Neural progenitor cell (in vitro differentiated cells): ENCODE results near the gene S100A10. TPM values are rescaled to one million over a fixed set of nuclear protein-coding genes. Genes with fewer than 3 reads are reported as not detected.

ENCODE experiments used
- DNase-seq: peaks from one replicate; pipeline ENCODE4 v3.0.0-alpha.2; 2016; ENCODE audit warnings: low spot score
- H2AFZ ChIP-seq: fragments of 200-600 bp; sonication (generic); replicated peaks from 2 replicates; pipeline ENCODE4 v1.6.1; 2016; ENCODE audit warnings: antibody characterized with exemption
- H3F3A ChIP-seq: fragments of 200-600 bp; sonication (generic); 2 replicates; pipeline ENCODE4 v1.6.1; 2016; ENCODE audit warnings: antibody characterized with exemption, low read depth
- H3K27ac ChIP-seq: fragments of 200-600 bp; sonication (generic); 2 replicates; pipeline ENCODE4 v1.5.1; 2016; ENCODE audit warnings: mild to moderate bottlenecking
- H3K27me3 ChIP-seq: fragments of 200-600 bp; sonication (generic); 2 replicates; pipeline ENCODE4 v1.6.1; 2016; ENCODE audit warnings: mild to moderate bottlenecking, moderate library complexity
- H3K36me3 ChIP-seq: fragments of 200-600 bp; sonication (generic); 2 replicates; pipeline ENCODE4 v1.5.1; 2016
- H3K4me1 ChIP-seq: fragments of 200-600 bp; sonication (generic); 2 replicates; pipeline ENCODE4 v1.6.1; 2016; ENCODE audit warnings: mixed run types
- H3K4me2 ChIP-seq: fragments of 200-600 bp; sonication (generic); 2 replicates; pipeline ENCODE4 v1.6.1; 2016
- H3K4me3 ChIP-seq: fragments of 200-600 bp; sonication (generic); 2 replicates; pipeline ENCODE4 v1.5.1; 2016
- H3K79me2 ChIP-seq: fragments of 200-600 bp; sonication (generic); 2 replicates; pipeline ENCODE4 v1.6.1; 2016; ENCODE audit warnings: low read depth
- H3K9ac ChIP-seq: fragments of 200-600 bp; sonication (generic); 2 replicates; pipeline ENCODE4 v1.6.1; 2016
- H3K9me3 ChIP-seq: fragments of 200-600 bp; sonication (generic); 2 replicates; pipeline ENCODE4 v1.5.1; 2016; ENCODE audit warnings: low read depth
- H4K20me1 ChIP-seq: fragments of 200-600 bp; sonication (generic); 2 replicates; pipeline ENCODE4 v1.6.1; 2016; ENCODE audit warnings: low read depth
- H3K27ac Mint-ChIP-seq: 3 replicates; pipeline ENCODE4 v1.8.0; 2021; ENCODE audit warnings: mixed read lengths
- H3K27me3 Mint-ChIP-seq: 2 replicates; pipeline ENCODE4 v1.8.0; 2022; ENCODE audit warnings: low read depth, mild to moderate bottlenecking, inconsistent platforms, moderate library complexity, mixed read lengths; ENCODE audit not compliant: insufficient read depth
- H3K36me3 Mint-ChIP-seq: 3 replicates; pipeline ENCODE4 v1.8.0; 2021; ENCODE audit warnings: mixed read lengths
- H3K4me1 Mint-ChIP-seq: 3 replicates; pipeline ENCODE4 v1.8.0; 2021; ENCODE audit warnings: mixed read lengths
- H3K4me3 Mint-ChIP-seq: 3 replicates; pipeline ENCODE4 v1.8.0; 2021; ENCODE audit warnings: mild to moderate bottlenecking, moderate library complexity, mixed read lengths
- H3K9me3 Mint-ChIP-seq: 3 replicates; pipeline ENCODE4 v1.8.0; 2020; ENCODE audit warnings: mixed read lengths
- EZH2 ChIP-seq: fragments of 200-600 bp; sonication (generic); IDR thresholded peaks from 2 replicates; pipeline ENCODE4 v1.6.1; 2017; ENCODE audit warnings: antibody characterized with exemption, mild to moderate bottlenecking, moderate library complexity
- EZH2phosphoT487 ChIP-seq: fragments of 200-600 bp; sonication (generic); IDR thresholded peaks from 2 replicates; pipeline ENCODE4 v1.6.1; 2017; ENCODE audit warnings: antibody characterized with exemption
- total RNA-seq: library from RNA; depleted of rRNA; stranded (reverse); fragments of >200 nt; gene quantifications from 2 replicates; pipeline ENCODE4 v1.2.3, GENCODE V29; 2015; ENCODE audit warnings: low replicate concordance
- TF ChIP-seq, protein P1 (sequence below): fragments of 200-600 bp; sonication (generic); IDR thresholded peaks from 2 replicates; pipeline ENCODE4 v1.5.1; 2017; ENCODE audit warnings: antibody characterized with exemption, mild to moderate bottlenecking

Gene S100A10
- total RNA-seq, 1 donor from 2014 or later: 0.54 TPM

GRCh38 chr1:152013664-152014237, 20.1 kb upstream of the S100A10 start:
- H3K27ac ChIP-seq: no peak overlapping the region
- H2AFZ ChIP-seq: no peak overlapping the region
- H3F3A ChIP-seq: no peaks in the 10 kb centered on the region
- Mint-ChIP-seq H3K9me3 (no peaks in the 10 kb centered on the region), H3K4me1 (peaks cover 7% of the 10 kb centered on the region), H3K36me3 (no peaks in the 10 kb centered on the region), H3K27ac (no peak overlapping the region), H3K27me3 (peaks cover 4% of the 10 kb centered on the region), H3K4me3 (no peak overlapping the region)
- DNase-seq: peak; percentile 72
- H3K79me2 ChIP-seq: no peaks in the 10 kb centered on the region
- no peaks in the 10 kb centered on the region for H3K27me3 ChIP-seq
- no peak overlapping the region for H3K4me3 ChIP-seq
- H3K4me2 ChIP-seq: no peak overlapping the region
- no peaks in the 10 kb centered on the region for H3K9me3 ChIP-seq
- H3K9ac ChIP-seq: no peak overlapping the region
- H3K36me3 ChIP-seq: no peaks in the 10 kb centered on the region
- TF ChIP-seq EZH2phosphoT487 (no peak), EZH2 (no peak)
- TF ChIP-seq, protein P1, sequence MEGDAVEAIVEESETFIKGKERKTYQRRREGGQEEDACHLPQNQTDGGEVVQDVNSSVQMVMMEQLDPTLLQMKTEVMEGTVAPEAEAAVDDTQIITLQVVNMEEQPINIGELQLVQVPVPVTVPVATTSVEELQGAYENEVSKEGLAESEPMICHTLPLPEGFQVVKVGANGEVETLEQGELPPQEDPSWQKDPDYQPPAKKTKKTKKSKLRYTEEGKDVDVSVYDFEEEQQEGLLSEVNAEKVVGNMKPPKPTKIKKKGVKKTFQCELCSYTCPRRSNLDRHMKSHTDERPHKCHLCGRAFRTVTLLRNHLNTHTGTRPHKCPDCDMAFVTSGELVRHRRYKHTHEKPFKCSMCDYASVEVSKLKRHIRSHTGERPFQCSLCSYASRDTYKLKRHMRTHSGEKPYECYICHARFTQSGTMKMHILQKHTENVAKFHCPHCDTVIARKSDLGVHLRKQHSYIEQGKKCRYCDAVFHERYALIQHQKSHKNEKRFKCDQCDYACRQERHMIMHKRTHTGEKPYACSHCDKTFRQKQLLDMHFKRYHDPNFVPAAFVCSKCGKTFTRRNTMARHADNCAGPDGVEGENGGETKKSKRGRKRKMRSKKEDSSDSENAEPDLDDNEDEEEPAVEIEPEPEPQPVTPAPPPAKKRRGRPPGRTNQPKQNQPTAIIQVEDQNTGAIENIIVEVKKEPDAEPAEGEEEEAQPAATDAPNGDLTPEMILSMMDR: peak; percentile 70
- peaks cover 3% of the 10 kb centered on the region for H3K4me1 ChIP-seq
- H4K20me1 ChIP-seq: no peaks in the 10 kb centered on the region

DNA sequence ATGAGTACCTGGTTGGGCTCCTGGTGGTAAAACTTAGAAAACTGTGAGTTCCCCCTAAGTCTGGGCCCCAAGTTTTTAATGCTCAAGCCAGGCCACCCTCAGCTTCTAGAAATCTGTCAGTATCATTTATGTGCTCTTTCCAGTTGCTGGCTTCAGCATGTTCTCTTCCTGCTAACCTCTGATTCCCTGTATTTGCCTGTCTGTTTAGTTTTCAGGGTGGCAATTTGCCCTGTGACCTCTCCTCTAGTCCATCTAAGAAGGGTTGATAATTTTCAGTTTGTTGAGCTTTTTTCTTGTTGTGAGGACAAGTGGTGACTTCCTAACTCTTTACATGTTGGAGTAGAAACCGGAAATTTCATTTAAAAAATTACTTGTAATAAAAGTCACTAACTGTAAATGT, 16.0 kb upstream of the S100A10 start:
- H4K20me1 ChIP-seq: no peaks in the 10 kb centered on the region
- peaks cover 6% of the 10 kb centered on the region for H3K27me3 ChIP-seq
- peaks cover 3% of the 10 kb centered on the region for H3K4me1 ChIP-seq
- H3K36me3 Mint-ChIP-seq: no peaks in the 10 kb centered on the region
- no peak for DNase-seq
- H3K27me3 Mint-ChIP-seq: peaks cover 4% of the 10 kb centered on the region
- H3K27ac Mint-ChIP-seq: no peak overlapping the region
- H3K4me3 Mint-ChIP-seq: no peak overlapping the region
- TF ChIP-seq, protein P1: no peak
- TF ChIP-seq EZH2phosphoT487 (no peak), EZH2 (no peak)
- H3K36me3 ChIP-seq: no peaks in the 10 kb centered on the region
- H3K9me3 Mint-ChIP-seq: no peaks in the 10 kb centered on the region
- H3K9ac ChIP-seq: no peak overlapping the region
- H3K9me3 ChIP-seq: no peaks in the 10 kb centered on the region
- H3K4me1 Mint-ChIP-seq: peaks cover 7% of the 10 kb centered on the region
- no peaks in the 10 kb centered on the region for H3K79me2 ChIP-seq
- H3K4me3 ChIP-seq: no peak overlapping the region
- no peaks in the 10 kb centered on the region for H3F3A ChIP-seq
- no peak overlapping the region for H2AFZ ChIP-seq
- H3K27ac ChIP-seq: no peak overlapping the region
- no peak overlapping the region for H3K4me2 ChIP-seq

DNA sequence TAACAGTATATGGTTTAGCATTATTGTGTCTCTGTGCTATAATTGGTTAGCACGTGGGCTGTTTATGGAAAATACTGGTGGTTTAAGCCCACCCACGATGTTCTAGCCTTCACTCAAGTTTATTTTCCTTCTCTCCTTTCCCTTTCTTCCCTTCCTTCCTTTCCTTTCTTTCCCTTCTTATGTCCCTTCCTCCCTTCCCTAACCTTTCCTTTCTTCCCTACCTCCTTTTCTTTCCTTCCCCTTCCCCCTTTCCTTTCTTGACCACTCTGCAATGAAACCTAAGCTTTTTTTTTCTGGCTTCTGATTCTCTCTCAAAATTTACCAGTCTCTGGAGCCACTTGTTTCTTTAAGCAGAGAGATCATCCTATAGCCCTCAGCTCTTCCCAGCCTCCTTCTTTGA, 13.4 kb upstream of the S100A10 start:
- TF ChIP-seq EZH2phosphoT487 (no peak), EZH2 (no peak)
- TF ChIP-seq, protein P1: no peak
- Histone ChIP-seq H3K27me3 (peaks cover 17% of the 10 kb centered on the region), H3K79me2 (no peaks in the 10 kb centered on the region), H3K9me3 (no peaks in the 10 kb centered on the region), H3K27ac (no peak overlapping the region), H3K9ac (no peak overlapping the region), H2AFZ (no peak overlapping the region), H4K20me1 (no peaks in the 10 kb centered on the region), H3K4me1 (no peaks in the 10 kb centered on the region), H3K36me3 (no peaks in the 10 kb centered on the region), H3K4me2 (no peak overlapping the region), H3F3A (no peaks in the 10 kb centered on the region), H3K4me3 (no peak overlapping the region)
- no peak for DNase-seq
- Mint-ChIP-seq H3K9me3 (no peaks in the 10 kb centered on the region), H3K27me3 (peaks cover 7% of the 10 kb centered on the region), H3K27ac (no peak overlapping the region), H3K4me3 (no peak overlapping the region), H3K36me3 (no peaks in the 10 kb centered on the region), H3K4me1 (peaks cover under 1% of the 10 kb centered on the region)
